GM12878 (cell line): ENCODE data around the gene KATNA1. TPM values are rescaled to one million over a fixed set of nuclear protein-coding genes. Genes with fewer than 3 reads are reported as not detected.

Experiments
- ATF2 ChIP-seq: IDR thresholded peaks from 2 replicates; pipeline ENCODE4 v1.6.1; 2012; ENCODE audit warnings: low read length, inconsistent platforms
- CTCF ChIP-seq, 3 experiments: IDR thresholded peaks in 2 of 3; conservative IDR thresholded peaks in 1 of 3; 2 replicates each; pipeline ENCODE4 v1.5.1; 2011; ENCODE audit warnings: low read depth in 3 of 3, low read length in 3 of 3, mild to moderate bottlenecking in 3 of 3, control low read depth in 2 of 3, moderate library complexity in 2 of 3, inconsistent platforms in 1 of 3, mixed read lengths in 1 of 3; ENCODE audit not compliant: control insufficient read depth in 2 of 3, insufficient read depth in 1 of 3; ENCODE audit errors: extremely low read depth in 1 of 3
- POU2F2 ChIP-seq: IDR thresholded peaks from 3 replicates; pipeline ENCODE4 v1.6.1; 2011; ENCODE audit warnings: low read depth, mild to moderate bottlenecking, low read length, borderline replicate concordance
- REST ChIP-seq: IDR thresholded peaks from 2 replicates; pipeline ENCODE4 v1.6.1; 2012; ENCODE audit warnings: mild to moderate bottlenecking, low read depth, low read length
- RUNX3 ChIP-seq: IDR thresholded peaks from 2 replicates; pipeline ENCODE4 v1.6.1; 2012; ENCODE audit warnings: low read length, inconsistent platforms
- TAF1 ChIP-seq: IDR thresholded peaks from 2 replicates; pipeline ENCODE4 v1.6.1; 2011; ENCODE audit warnings: mild to moderate bottlenecking, low read depth, low read length, borderline replicate concordance
- polyA plus RNA-seq, 11 experiments: library from polyadenylated mRNA; depleted of rRNA in 4 of 11; unstranded in 6 of 11; stranded (reverse) in 5 of 11; fragments of >200 nt; fragmentation: Nextera tagmentation in 4 of 11; fragmentation: Illumina TruSeq in 1 of 11; extraction: Ambion mirVana in 4 of 11; extraction: Trizol in 1 of 11; gene quantifications; 1 replicate in 1 of 11; 2 replicates in 10 of 11; pipeline versions ENCODE4 v1.2.1 to v1.2.3, GENCODE V29; 2011 to 2016; ENCODE audit warnings: inconsistent platforms in 2 of 11, missing spikeins in 2 of 11, low read depth in 1 of 11
- total RNA-seq, 4 experiments: library from RNA; depleted of rRNA in 3 of 4; stranded (reverse); fragments of >200 nt in 3 of 4; fragmentation: Illumina TruSeq in 1 of 4; extraction: Trizol in 1 of 4; gene quantifications; 2 replicates each; pipeline versions ENCODE4 v1.2.1 to v1.2.3, GENCODE V29; 2013 to 2021

Gene KATNA1
- total and polyA plus RNA-seq, 10 of the 15 experiments (the other 5 are each of a cell fraction or from before 2014, with no cell fraction given), result 15.4 to 35.3 (median 25.1) TPM

GRCh38 chr6:149567945-149568585 is 80.4 kb downstream of the KATNA1 start (continued):
- TF ChIP-seq REST, result no peak
- no peak for TF ChIP-seq POU2F2
- TF ChIP-seq RUNX3, result peak; percentile 23; the same call in 1 of the 2 replicates
- 0 out of 2 replicates have a peak, but pooled peaks have one; percentile 21 for TF ChIP-seq TAF1
- no peak for TF ChIP-seq CTCF (IDR thresholded peaks at IDR 0.05 in 2 of 3, conservative IDR thresholded peaks at IDR 0.05 in 1 of 3; ENCODE audit: control insufficient read depth in 2 of 3, extremely low read depth in 1 of 3, insufficient read depth in 1 of 3, low read depth in 3 of 3, low read length in 3 of 3)
- no peak for TF ChIP-seq ATF2
